Trophoblast cell (in vitro differentiated cells and primary cell): ENCODE measurements around the gene PSMA7.

Experiments used
- DNase-seq, 2 donors: peaks; one replicate each; pipeline ENCODE4 v3.0.0-alpha.2; 2016
- H2AFZ ChIP-seq: 2 replicates; pipeline ENCODE4 v1.6.1; 2013; ENCODE audit warnings: low read length, moderate library complexity, mild to moderate bottlenecking; ENCODE audit not compliant: insufficient read depth, poor library complexity
- H2AK5ac ChIP-seq: 2 replicates; pipeline ENCODE4 v1.6.1; 2013; ENCODE audit warnings: mild to moderate bottlenecking, low read length
- H2BK120ac ChIP-seq: 2 replicates; pipeline ENCODE4 v1.6.1; 2013; ENCODE audit warnings: low read length, mild to moderate bottlenecking, moderate library complexity; ENCODE audit not compliant: insufficient read depth, poor library complexity
- H2BK12ac ChIP-seq: 2 replicates; pipeline ENCODE4 v1.6.1; 2013; ENCODE audit warnings: mild to moderate bottlenecking, low read length, moderate library complexity
- H2BK5ac ChIP-seq: 2 replicates; pipeline ENCODE4 v1.6.1; 2013; ENCODE audit warnings: low read length, low read depth, moderate library complexity, mild to moderate bottlenecking; ENCODE audit not compliant: poor library complexity
- H3K14ac ChIP-seq: 2 replicates; pipeline ENCODE4 v1.6.1; 2013; ENCODE audit warnings: mild to moderate bottlenecking, low read length
- H3K18ac ChIP-seq: 2 replicates; pipeline ENCODE4 v1.6.1; 2013; ENCODE audit warnings: mild to moderate bottlenecking, low read length
- H3K23ac ChIP-seq: 2 replicates; pipeline ENCODE4 v1.6.1; 2013; ENCODE audit warnings: low read length
- H3K27ac ChIP-seq: 2 replicates; pipeline ENCODE4 v1.5.1; 2013; ENCODE audit warnings: low read depth, mild to moderate bottlenecking, inconsistent platforms, low read length, moderate library complexity
- H3K27me3 ChIP-seq: 2 replicates; pipeline ENCODE4 v1.6.1; 2013; ENCODE audit warnings: inconsistent platforms, mild to moderate bottlenecking, low read length, moderate library complexity; ENCODE audit not compliant: insufficient read depth
- H3K36me3 ChIP-seq, 2 experiments: 1 replicate in 1 of 2; 2 replicates in 1 of 2; pipeline ENCODE4 v1.6.1; 2013; ENCODE audit warnings: low read length in 2 of 2, mild to moderate bottlenecking in 2 of 2, moderate library complexity in 1 of 2; ENCODE audit not compliant: insufficient read depth in 2 of 2, control insufficient read depth in 1 of 2
- H3K4ac ChIP-seq: 2 replicates; pipeline ENCODE4 v1.6.1; 2013; ENCODE audit warnings: low read depth, mild to moderate bottlenecking, low read length, moderate library complexity
- H3K4me1 ChIP-seq, 2 experiments: 1 replicate in 1 of 2; 2 replicates in 1 of 2; pipeline ENCODE4 v1.6.1; 2013; ENCODE audit warnings: low read length in 2 of 2, mild to moderate bottlenecking in 2 of 2, moderate library complexity in 1 of 2; ENCODE audit not compliant: insufficient read depth in 2 of 2, control insufficient read depth in 1 of 2
- H3K4me2 ChIP-seq: 2 replicates; pipeline ENCODE4 v1.6.1; 2013; ENCODE audit warnings: inconsistent platforms, mild to moderate bottlenecking, low read length, moderate library complexity
- H3K4me3 ChIP-seq: 2 replicates; pipeline ENCODE4 v1.5.1; 2013; ENCODE audit warnings: mild to moderate bottlenecking, low read depth, low read length, inconsistent platforms
- H3K79me1 ChIP-seq: one replicate; pipeline ENCODE4 v1.6.1; 2013; ENCODE audit warnings: low read length
- H3K79me2 ChIP-seq: 2 replicates; pipeline ENCODE4 v1.6.1; 2013; ENCODE audit warnings: low read length, mild to moderate bottlenecking; ENCODE audit not compliant: control insufficient read depth, insufficient read depth, poor library complexity
- H3K9ac ChIP-seq: 2 replicates; pipeline ENCODE4 v1.6.1; 2013; ENCODE audit warnings: mild to moderate bottlenecking, low read length
- H3K9me3 ChIP-seq: 2 replicates; pipeline ENCODE4 v1.6.1; 2013; ENCODE audit warnings: low read depth, mild to moderate bottlenecking, control low read depth, inconsistent platforms, low read length; ENCODE audit not compliant: insufficient read depth
- H4K12ac ChIP-seq: 2 replicates; pipeline ENCODE4 v1.6.1; 2013; ENCODE audit warnings: low read depth, mild to moderate bottlenecking, low read length, moderate library complexity
- H4K8ac ChIP-seq: 2 replicates; pipeline ENCODE4 v1.6.1; 2013; ENCODE audit warnings: low read depth, mild to moderate bottlenecking, low read length, moderate library complexity
- H4K91ac ChIP-seq: one replicate; pipeline ENCODE4 v1.6.1; 2013; ENCODE audit warnings: low read depth, mild to moderate bottlenecking, low read length, moderate library complexity
- WGBS: extraction: QIAGEN DNeasy Blood & Tissue Kit; methylation state at CpG from one replicate; pipeline ENCODE4 v1.1.7; 2013; ENCODE audit warnings: missing lambda C conversion rate; ENCODE audit not compliant: insufficient read length, insufficient coverage; ENCODE audit errors: extremely low coverage; 5-methylcytosine and 5-hydroxymethylcytosine counted together

The PSMA7 gene

DNA sequence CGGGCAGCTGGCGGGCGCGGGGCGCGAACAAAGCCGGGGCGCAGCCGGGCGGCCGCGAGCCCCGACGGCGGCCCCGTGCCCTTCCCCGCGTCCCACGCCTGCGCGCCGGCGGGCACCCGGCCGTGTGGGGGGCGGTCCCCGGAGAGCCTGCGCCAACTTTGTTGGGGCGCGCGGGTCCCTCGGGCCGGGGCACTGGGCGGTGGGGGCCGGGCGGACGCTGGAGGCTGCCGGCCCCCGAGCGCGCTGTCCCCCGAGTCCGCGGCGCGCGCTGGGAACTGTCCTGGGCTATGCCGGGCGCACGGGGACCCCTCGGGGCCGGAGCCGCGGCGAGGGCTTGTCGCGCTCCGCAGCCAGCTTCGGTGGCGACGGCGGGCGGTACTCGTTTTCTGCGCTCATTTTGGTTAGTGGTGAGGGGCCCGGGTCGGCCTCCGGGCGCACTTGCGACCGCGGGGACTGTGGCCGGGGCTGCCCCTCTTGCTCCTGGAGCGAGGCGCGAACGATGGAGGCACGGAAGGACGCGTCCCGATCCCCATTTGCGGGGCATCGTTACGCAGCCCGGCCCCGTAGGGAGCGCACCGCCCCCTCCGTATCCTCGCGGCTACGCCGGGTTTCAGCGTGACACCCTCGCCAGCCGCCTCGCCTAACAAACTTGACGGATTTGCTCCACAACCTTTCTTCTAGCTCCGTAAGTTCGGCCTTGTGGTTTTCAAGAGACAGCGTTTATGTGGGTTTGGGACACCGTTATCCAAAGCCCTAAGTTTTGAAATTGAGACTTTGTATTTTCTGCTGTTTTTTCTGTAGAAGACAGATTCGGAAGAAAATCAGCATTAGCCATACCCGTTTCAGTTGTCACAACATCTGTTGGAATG is 997 bp upstream of the PSMA7 start:
- Histone ChIP-seq H4K12ac (peak overlapping the region; percentile 27), H3K4ac (peak overlapping the region; percentile 93), H3K18ac (peak overlapping the region; percentile 92), H4K8ac (peak overlapping the region; percentile 72), H3K36me3 (peaks cover 18 to 32% of the 10 kb centered on the region in 2 experiments), H2AFZ (peak overlapping the region; percentile 77), H3K9ac (peak overlapping the region; percentile 81), H3K9me3 (peaks cover 4% of the 10 kb centered on the region), H3K14ac (peak overlapping the region; percentile 79), H3K23ac (no peak overlapping the region), H2BK120ac (peak overlapping the region; percentile 27), H3K27me3 (no peaks in the 10 kb centered on the region), H2BK12ac (no peak overlapping the region), H3K4me1 (peaks cover 9 to 22% of the 10 kb centered on the region in 2 experiments), H2BK5ac (peak overlapping the region; percentile 35), H3K79me1 (peaks cover 7% of the 10 kb centered on the region), H3K4me3 (peak overlapping the region; percentile 93), H3K4me2 (peak overlapping the region; percentile 75), H3K27ac (peak overlapping the region; percentile 86), H2AK5ac (no peak overlapping the region), H3K79me2 (peaks cover 53% of the 10 kb centered on the region), H4K91ac (peak overlapping the region; percentile 52)
- peak; percentile 40 to 69 for DNase-seq
- no CpG with 5 or more reads among the region's 104 CpGs for WGBS

DNA sequence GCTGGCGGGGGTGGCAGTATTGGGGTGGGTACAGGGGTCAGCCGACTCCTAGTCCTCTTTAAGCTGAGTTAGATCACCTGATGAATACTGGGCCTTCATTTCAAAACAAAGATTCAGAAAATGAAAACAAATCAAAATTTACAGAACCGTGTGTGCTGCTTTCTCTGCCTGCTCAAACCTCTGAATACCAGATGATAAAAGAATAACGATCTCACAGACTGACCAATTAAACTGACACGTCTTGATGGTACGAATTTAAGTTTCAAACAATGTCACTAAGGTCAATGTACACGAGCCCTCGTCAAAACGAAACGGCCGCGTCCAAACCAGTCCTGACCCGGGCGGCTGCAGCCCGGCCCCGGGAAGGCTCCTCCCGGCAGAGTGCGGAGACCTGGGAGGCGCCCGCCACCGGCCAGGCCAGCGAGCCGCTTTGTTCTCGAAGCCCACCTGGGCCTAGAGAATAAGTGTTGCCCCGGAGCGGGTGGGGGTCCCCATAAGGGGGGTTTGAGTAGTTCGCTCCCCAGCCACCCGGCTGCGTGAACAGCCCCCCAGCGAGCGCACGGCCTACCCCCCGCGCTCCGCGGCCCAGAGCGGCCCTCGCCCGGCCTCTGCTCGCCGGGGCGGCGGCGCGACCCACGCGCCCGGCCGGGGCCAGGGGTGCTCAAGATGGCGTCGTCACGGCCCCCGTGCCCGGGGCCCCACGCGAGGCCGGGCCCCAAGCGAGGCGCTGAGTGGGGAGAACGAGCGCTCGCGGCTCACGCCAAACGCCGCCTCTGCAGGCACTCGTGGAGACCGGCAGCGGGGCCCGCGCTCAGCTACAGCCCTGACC is 728 bp downstream of the PSMA7 start:
- Histone ChIP-seq H3K14ac (peak overlapping the region; percentile 99), H3K4me2 (peak overlapping the region; percentile 79), H3K4ac (peak overlapping the region; percentile 99), H3K27me3 (no peaks in the 10 kb centered on the region), H3K23ac (no peak overlapping the region), H4K8ac (peak overlapping the region; percentile 96), H2BK120ac (peak overlapping the region; percentile 97), H3K79me2 (peaks cover 51% of the 10 kb centered on the region), H2AFZ (peak overlapping the region; percentile 66), H3K79me1 (peaks cover 7% of the 10 kb centered on the region), H3K36me3 (peaks cover 34 to 48% of the 10 kb centered on the region in 2 experiments), H2BK12ac (no peak overlapping the region), H3K9ac (peak overlapping the region; percentile 98), H4K91ac (peak overlapping the region; percentile 97), H3K4me1 (peaks cover 6 to 14% of the 10 kb centered on the region in 2 experiments), H2BK5ac (peak overlapping the region; percentile 98), H4K12ac (peak overlapping the region; percentile 69), H3K27ac (peak overlapping the region; percentile 96), H3K4me3 (peak overlapping the region; percentile 99), H3K18ac (peak overlapping the region; percentile 99), H3K9me3 (peaks cover 5% of the 10 kb centered on the region), H2AK5ac (peak overlapping the region; percentile 96)
- DNase-seq, result peak in 1 of 2 donors; percentile 31
- WGBS, result no CpG with 5 or more reads among the region's 71 CpGs

DNA sequence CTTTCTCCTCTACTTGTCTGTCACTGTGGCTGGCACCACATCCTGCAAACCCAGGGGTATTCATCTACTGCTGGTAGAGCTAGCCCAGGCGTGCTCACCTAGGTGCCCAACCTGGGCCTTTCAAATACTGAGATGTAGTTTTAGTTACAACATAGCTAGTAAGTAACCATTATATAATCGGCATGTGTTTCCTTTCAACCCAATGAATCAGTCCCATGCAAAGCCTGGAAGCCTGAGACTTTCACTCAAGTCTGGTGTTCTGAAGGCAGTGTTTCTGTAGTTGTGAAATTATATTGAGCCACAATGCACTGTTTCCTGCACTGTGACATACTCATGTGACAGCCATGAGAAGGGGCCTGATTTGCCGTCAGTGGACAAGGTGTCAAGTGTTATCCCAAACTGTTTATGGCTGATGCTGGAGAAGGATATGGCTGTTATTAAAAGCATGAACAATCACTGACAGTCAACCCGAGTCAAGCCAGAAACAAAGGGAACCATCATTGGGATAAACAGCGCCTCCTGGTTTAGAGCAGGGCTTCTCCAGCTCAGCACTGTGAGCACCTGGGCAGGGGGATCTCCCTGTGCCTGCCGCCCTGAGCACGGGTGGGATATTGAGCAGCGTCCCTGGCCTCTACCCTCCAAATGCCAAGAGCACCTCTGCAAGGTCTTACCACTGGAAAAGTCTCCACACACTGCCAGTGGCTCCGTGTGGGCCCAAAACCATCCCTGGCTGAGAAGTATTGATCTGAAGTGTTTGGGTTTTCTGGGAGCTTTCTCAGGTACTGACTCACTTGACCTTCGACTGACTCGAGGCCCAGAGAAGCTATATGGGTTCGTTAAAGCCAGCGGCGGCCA is 1.6 kb downstream of the PSMA7 start:
- Histone ChIP-seq H3K14ac (peak overlapping the region; percentile 11), H3K27me3 (no peaks in the 10 kb centered on the region), H4K91ac (peak overlapping the region; percentile 32), H2AFZ (no peak overlapping the region), H3K79me2 (peaks cover 43% of the 10 kb centered on the region), H2BK12ac (no peak overlapping the region), H2BK5ac (no peak overlapping the region), H3K36me3 (peaks cover 39 to 55% of the 10 kb centered on the region in 2 experiments), H3K23ac (no peak overlapping the region), H3K4ac (peak overlapping the region; percentile 99), H3K79me1 (peaks cover 7% of the 10 kb centered on the region), H2BK120ac (no peak overlapping the region), H3K4me3 (peak overlapping the region; percentile 58), H2AK5ac (peak overlapping the region; percentile 88), H3K18ac (no peak overlapping the region), H3K4me1 (peaks cover 6 to 14% of the 10 kb centered on the region in 2 experiments), H4K8ac (peak overlapping the region; percentile 22), H3K9me3 (peaks cover 2% of the 10 kb centered on the region), H3K4me2 (peak overlapping the region; percentile 79), H3K27ac (peak overlapping the region; percentile 2), H4K12ac (peak overlapping the region; percentile 27), H3K9ac (peak overlapping the region; percentile 98)
- no CpG with 5 or more reads among the region's 14 CpGs for WGBS
- no peak for DNase-seq

DNA sequence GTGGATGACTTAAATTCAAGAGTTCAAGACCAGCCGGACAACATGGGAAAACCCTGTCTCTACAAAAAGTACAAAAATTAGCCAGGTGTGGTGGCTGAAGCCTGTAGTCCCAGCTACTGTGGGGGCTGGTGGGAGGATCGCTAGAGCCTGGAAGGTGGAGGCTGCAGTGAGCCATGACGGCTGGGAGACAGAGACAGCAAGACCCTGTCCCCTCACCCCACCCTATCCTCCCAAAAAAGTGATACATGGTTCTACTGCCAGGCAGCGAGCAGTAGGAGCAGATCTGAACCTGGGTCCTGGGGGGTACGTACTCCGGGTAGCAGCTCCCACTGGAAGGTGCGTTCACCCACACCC is 2.2 kb downstream of the PSMA7 start:
- no peak overlapping the region for H4K91ac ChIP-seq
- H2BK120ac ChIP-seq, result no peak overlapping the region
- H3K18ac ChIP-seq, result no peak overlapping the region
- no peak overlapping the region for H3K14ac ChIP-seq
- H3K27me3 ChIP-seq, result no peaks in the 10 kb centered on the region
- WGBS, result no CpG with 5 or more reads among the region's 7 CpGs
- H3K79me1 ChIP-seq, result peaks cover 7% of the 10 kb centered on the region
- no peak overlapping the region for H2AFZ ChIP-seq
- H4K8ac ChIP-seq, result no peak overlapping the region
- peak overlapping the region; percentile 99 for H3K4ac ChIP-seq
- peaks cover 6 to 14% of the 10 kb centered on the region in 2 experiments for H3K4me1 ChIP-seq
- H3K4me3 ChIP-seq, result no peak overlapping the region
- H3K9ac ChIP-seq, result no peak overlapping the region
- peak overlapping the region; percentile 79 for H3K4me2 ChIP-seq
- DNase-seq, result no peak
- no peak overlapping the region for H4K12ac ChIP-seq
- no peak overlapping the region for H2AK5ac ChIP-seq
- no peak overlapping the region for H2BK12ac ChIP-seq
- H3K27ac ChIP-seq, result no peak overlapping the region
- no peak overlapping the region for H3K23ac ChIP-seq
- peaks cover 2% of the 10 kb centered on the region for H3K9me3 ChIP-seq
- H3K36me3 ChIP-seq, result peaks cover 38 to 56% of the 10 kb centered on the region in 2 experiments
- no peak overlapping the region for H2BK5ac ChIP-seq
- H3K79me2 ChIP-seq, result peaks cover 40% of the 10 kb centered on the region
